Bronchial epithelial cell (primary cell): ENCODE data around the gene CNP. TPM values are rescaled to one million over a fixed set of nuclear protein-coding genes. Genes with fewer than 3 reads are reported as not detected.
A peak's percentile ranks its signal among the peaks of the same experiment; 100 is the strongest.

Experiments used
- DNase-seq: peaks from one replicate; pipeline ENCODE4 v3.0.0-alpha.2; 2010; ENCODE audit warnings: low read depth
- FAIRE-seq: peaks from 2 replicates; lab custom pipeline; 2011; peaks lifted over from hg19 to GRCh38; lab: Jason Lieb, UNC
- H3K27me3 ChIP-seq: 2 replicates; pipeline ENCODE4 v1.5.1; 2011; ENCODE audit warnings: low read length; ENCODE audit not compliant: control insufficient read depth, insufficient read depth
- H3K36me3 ChIP-seq: 2 replicates; pipeline ENCODE4 v1.5.1; 2011; ENCODE audit warnings: low read length; ENCODE audit not compliant: control insufficient read depth, insufficient read depth
- H3K4me3 ChIP-seq: 2 replicates; pipeline ENCODE4 v1.5.1; 2011; ENCODE audit warnings: mild to moderate bottlenecking, low read depth, low read length, control low read depth
- total RNA-seq: library from RNA; depleted of rRNA; stranded (reverse); fragments of >200 nt; gene quantifications from 2 replicates; pipeline ENCODE4 v1.2.1, GENCODE V29; 2014
- TF ChIP-seq, protein P1 (sequence below): IDR thresholded peaks from 2 replicates; pipeline ENCODE4 v1.5.1; 2011; ENCODE audit warnings: mild to moderate bottlenecking, moderate library complexity, low read length, control low read depth, inconsistent platforms; ENCODE audit not compliant: insufficient read depth, severe bottlenecking

Gene CNP
- total RNA-seq, 1 donor from 2014 or later: 16.3 TPM

DNA sequence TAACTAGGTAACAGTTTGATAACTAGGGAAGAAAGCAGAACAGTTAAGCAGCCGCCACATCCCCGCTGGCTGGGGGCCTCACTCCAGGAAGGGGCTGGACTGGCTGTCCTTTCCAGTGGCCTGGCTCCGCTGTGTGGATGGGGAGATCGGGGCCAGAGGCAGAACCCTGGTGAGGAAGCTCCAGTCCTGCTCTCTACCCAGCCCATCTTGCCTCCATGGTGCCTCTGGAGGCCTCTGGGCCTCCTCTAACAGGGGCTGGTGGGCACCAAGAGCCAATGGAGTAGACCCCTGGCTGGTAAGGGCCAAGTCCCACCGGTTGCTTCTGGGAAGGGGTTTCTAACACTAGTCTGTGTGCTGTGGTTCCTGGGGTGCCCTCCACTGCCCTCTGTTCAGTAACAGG, 8.1 kb downstream of the CNP start:
- Histone ChIP-seq H3K27me3 (no peaks in the 10 kb centered on the region), H3K4me3 (no peak overlapping the region), H3K36me3 (peaks cover 39% of the 10 kb centered on the region)
- DNase-seq (no peak), FAIRE-seq (no peak)
- TF ChIP-seq, protein P1, sequence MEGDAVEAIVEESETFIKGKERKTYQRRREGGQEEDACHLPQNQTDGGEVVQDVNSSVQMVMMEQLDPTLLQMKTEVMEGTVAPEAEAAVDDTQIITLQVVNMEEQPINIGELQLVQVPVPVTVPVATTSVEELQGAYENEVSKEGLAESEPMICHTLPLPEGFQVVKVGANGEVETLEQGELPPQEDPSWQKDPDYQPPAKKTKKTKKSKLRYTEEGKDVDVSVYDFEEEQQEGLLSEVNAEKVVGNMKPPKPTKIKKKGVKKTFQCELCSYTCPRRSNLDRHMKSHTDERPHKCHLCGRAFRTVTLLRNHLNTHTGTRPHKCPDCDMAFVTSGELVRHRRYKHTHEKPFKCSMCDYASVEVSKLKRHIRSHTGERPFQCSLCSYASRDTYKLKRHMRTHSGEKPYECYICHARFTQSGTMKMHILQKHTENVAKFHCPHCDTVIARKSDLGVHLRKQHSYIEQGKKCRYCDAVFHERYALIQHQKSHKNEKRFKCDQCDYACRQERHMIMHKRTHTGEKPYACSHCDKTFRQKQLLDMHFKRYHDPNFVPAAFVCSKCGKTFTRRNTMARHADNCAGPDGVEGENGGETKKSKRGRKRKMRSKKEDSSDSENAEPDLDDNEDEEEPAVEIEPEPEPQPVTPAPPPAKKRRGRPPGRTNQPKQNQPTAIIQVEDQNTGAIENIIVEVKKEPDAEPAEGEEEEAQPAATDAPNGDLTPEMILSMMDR: no peak

DNA sequence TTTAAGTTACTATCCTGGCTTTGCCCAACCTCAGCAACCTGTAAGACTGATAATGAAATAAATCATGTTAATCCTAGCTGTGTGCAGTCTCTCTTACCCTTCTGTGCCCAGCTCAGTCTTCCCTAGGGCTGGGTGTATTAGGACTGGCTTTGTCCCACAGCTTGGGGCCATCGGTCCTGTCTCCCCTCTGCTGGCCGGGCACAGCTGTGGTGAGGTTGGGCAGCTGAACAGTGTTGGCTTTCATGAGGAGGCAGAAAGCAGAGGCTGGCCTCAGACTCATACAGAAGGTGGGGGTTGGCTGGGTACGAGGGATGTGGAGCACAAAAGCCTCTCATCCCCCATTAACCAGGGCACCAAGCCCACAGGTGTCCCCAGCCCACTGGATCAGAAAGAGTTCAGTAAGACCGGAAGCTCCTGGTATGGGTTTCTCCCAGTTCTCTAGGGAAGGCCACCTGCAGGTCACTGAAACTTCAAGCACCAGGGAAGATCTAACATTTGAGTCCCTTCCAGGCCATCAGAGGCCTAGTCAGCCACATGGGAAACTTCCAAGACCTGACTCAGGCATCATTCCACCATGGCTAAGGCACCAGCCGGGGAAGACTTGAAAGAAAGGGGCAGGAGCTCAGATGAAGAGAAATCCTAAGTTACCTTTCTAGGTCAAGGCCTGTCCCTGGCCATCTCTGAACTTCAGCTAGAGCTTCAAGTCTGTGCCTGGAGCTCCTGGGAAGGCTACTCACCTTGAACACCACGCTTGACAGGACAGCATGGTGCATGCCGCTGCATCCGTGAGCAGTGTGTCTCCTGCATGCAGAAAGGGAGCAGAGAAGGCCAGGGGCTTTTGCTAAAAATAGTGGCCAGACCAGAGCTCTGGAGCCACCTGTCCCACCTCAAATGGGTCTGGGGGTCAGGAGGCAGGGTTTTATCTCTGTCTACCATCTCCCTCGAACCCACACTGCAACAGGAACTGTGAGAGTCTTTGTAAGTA, 8.8 kb downstream of the CNP start:
- no peak for DNase-seq
- H3K36me3 ChIP-seq: peaks cover 39% of the 10 kb centered on the region
- no peak for FAIRE-seq

DNA sequence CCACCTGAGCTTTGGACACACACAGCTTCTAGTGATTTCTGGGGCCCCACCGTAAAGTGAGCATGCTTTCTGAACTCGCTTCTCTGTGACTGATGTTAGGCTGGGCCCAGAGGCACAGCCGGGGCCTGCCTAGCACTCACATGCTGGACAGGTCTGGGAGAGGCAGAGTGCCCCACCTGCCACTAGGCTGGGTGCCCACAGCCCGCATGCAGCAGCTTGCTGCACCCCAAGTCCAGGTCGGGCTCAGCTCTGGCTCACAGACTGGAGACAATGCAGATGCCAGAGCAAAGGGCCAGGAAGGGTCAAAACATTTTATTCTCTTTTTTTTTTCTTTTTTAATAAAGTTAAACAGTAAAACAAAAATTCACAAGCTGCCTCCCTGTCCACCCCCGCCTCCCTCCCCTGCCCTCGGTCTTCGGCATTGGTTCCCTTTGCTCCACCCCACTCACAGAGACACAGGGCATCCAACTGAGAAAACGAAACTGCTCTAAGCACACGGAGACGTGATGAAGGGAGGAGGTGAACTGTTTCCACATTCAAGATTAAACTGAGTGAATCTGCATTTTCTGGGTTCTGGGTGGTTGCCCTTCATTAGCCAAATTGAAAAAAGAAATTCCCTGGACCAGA, 9.7 kb downstream of the CNP start:
- FAIRE-seq: no peak
- Histone ChIP-seq H3K4me3 (no peak overlapping the region), H3K27me3 (no peaks in the 10 kb centered on the region), H3K36me3 (peaks cover 39% of the 10 kb centered on the region)
- TF ChIP-seq, protein P1: no peak
- no peak for DNase-seq

More for the DNA sequence above, 8.8 kb downstream of the CNP start:
- no peaks in the 10 kb centered on the region for H3K27me3 ChIP-seq
- H3K4me3 ChIP-seq: no peak overlapping the region
- TF ChIP-seq, protein P1: no peak

DNA sequence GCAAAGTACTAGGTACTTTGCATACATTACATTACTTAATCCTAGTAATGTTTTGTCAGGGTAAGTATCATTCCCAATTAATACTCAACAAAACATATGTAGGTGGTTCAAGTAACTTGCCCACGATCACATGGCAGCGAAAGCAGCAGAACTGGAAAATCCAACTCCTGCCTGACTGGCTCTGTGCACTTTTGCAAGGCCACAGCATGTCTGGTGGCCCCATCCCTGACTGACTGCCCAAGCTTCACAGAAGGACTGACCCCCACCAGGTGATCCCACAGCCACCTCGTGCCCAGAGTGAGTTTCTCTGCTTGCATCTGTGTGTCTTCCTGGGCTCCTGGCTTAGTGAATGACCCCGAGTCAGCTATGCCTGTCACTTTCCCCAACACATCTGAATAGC, 11.4 kb downstream of the CNP start:
- DNase-seq (peak; percentile 34), FAIRE-seq (no peak)
- no peaks in the 10 kb centered on the region for H3K27me3 ChIP-seq
- TF ChIP-seq, protein P1: no peak
- no peak overlapping the region for H3K4me3 ChIP-seq
- H3K36me3 ChIP-seq: peaks cover 40% of the 10 kb centered on the region

DNA sequence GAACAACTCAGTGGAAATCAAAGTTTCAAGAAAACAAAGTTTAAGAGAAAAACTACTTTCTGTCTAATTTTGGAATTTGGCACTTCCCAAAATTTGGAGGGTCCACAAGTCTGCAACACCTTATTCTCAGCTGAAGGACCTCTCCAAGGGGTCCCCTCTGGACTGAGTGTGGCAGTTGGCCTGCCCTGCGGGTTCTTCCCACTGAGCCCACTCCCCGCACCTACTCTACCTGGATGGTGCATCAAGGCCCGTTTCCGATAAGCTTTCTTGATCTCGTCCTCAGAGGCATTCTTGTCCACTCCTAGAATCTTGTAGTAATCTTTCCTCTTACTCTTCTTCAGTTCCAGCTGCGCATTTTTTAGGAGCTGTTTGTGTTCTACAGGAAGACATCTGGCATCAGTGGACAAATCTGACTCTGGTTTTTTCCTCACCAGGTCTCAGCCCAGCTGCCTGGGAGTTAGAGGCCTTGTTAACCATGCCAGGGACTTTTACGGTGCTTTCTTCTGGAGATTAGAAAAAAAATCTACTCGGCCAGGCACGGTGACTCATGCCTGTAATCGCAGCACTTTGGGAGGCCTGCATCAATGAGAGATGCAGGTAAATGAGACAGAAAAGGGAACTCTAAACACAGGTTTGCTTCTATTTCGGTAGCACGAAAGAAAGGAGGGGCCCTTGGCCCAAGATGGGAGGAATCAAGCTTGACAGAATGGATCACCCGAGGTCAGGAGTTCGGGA, 15.6 kb downstream of the CNP start:
- FAIRE-seq (no peak), DNase-seq (no peak)
- TF ChIP-seq, protein P1: no peak
- Histone ChIP-seq H3K36me3 (peaks cover 21% of the 10 kb centered on the region), H3K27me3 (no peaks in the 10 kb centered on the region), H3K4me3 (no peak overlapping the region)
